ENCODE measurements around the gene TTC17.
"Not testable (repeated sequence)": the region's sequence is repeated elsewhere in the genome, so short reads cannot be mapped to it uniquely, and the experiment has no call there.

TTC17 gene

GRCh38 chr11:43358801-43359421, at the start of gene TTC17:
Gene TTC17, plus strand, starts transcription at chr11:43358920. Its CDS starts 35 bp downstream, at chr11:43358955.
- DNase-seq = peak; percentile 93

GRCh38 chr11:43311791-43312607, 46.7 kb upstream of the TTC17 start, which contains the start of gene API5:
Gene API5, plus strand, starts transcription at chr11:43311996. Its CDS starts 132 bp downstream, at chr11:43312128.
- peak; percentile 96 to 97 for DNase-seq

GRCh38 chr11:43315966-43316365, 42.8 kb upstream of the TTC17 start:
- no peak for DNase-seq

GRCh38 chr11:43316451-43316850, 42.3 kb upstream of the TTC17 start:
- no peak for DNase-seq

- DNase-seq = no peak
Observed at GRCh38 chr11:43327987-43328386, 30.7 kb upstream of the TTC17 start.

GRCh38 chr11:43328482-43328881, 30.2 kb upstream of the TTC17 start:
- no peak for DNase-seq

GRCh38 chr11:43341159-43341558, 17.6 kb upstream of the TTC17 start:
- DNase-seq = no peak

- DNase-seq = not testable (repeated sequence)
Observed at GRCh38 chr11:43351426-43351825, 7.3 kb upstream of the TTC17 start.

GRCh38 chr11:43354311-43354710, 4.4 kb upstream of the TTC17 start:
- no peak for DNase-seq

- no peak for DNase-seq
Observed at GRCh38 chr11:43356336-43356735, 2.4 kb upstream of the TTC17 start.

GRCh38 chr11:43358279-43358800, 380 bp upstream of the TTC17 start:
- DNase-seq = peak in 1 of 2 experiments; percentile 45

- peak; percentile 41 to 46 for DNase-seq
Observed at GRCh38 chr11:43359422-43359818, 700 bp downstream of the TTC17 start.

- DNase-seq = peak; percentile 31 to 61
Observed at GRCh38 chr11:43360361-43361032, 1.8 kb downstream of the TTC17 start.

GRCh38 chr11:43366677-43367076, 8.0 kb downstream of the TTC17 start:
- no peak for DNase-seq

- DNase-seq = no peak
Observed at GRCh38 chr11:43367382-43368178, 8.9 kb downstream of the TTC17 start.

GRCh38 chr11:43376065-43376464, 17.3 kb downstream of the TTC17 start:
- no peak for DNase-seq

- no peak for DNase-seq
Observed at GRCh38 chr11:43376594-43376993, 17.9 kb downstream of the TTC17 start.

- DNase-seq = no peak
Observed at GRCh38 chr11:43377389-43377788, 18.7 kb downstream of the TTC17 start.

GRCh38 chr11:43378897-43379296, 20.2 kb downstream of the TTC17 start:
- DNase-seq = no peak

GRCh38 chr11:43381802-43382201, 23.1 kb downstream of the TTC17 start:
- DNase-seq = no peak

GRCh38 chr11:43382614-43383013, 23.9 kb downstream of the TTC17 start:
- DNase-seq = no peak

GRCh38 chr11:43384393-43384792, 25.7 kb downstream of the TTC17 start:
- no peak for DNase-seq

- no peak for DNase-seq
Observed at GRCh38 chr11:43392713-43393112, 34.0 kb downstream of the TTC17 start.
